LNCaP clone FGC (cell line): Measurements from ENCODE around the gene POLR2I.

Experiments used
- DNase-seq: peaks from one replicate; pipeline ENCODE4 v3.0.0-alpha.2; 2011; ENCODE audit warnings: low read depth
- H3K4me3 ChIP-seq: 2 replicates; pipeline ENCODE4 v1.5.1; 2011; ENCODE audit warnings: mild to moderate bottlenecking, low read depth, low read length, control low read depth
- TF ChIP-seq, protein P1 (sequence below): IDR thresholded peaks from 2 replicates; pipeline ENCODE4 v1.5.1; 2012; ENCODE audit warnings: mild to moderate bottlenecking; ENCODE audit not compliant: control insufficient read depth, insufficient read depth; ENCODE audit errors: extremely low read depth

POLR2I gene

DNA sequence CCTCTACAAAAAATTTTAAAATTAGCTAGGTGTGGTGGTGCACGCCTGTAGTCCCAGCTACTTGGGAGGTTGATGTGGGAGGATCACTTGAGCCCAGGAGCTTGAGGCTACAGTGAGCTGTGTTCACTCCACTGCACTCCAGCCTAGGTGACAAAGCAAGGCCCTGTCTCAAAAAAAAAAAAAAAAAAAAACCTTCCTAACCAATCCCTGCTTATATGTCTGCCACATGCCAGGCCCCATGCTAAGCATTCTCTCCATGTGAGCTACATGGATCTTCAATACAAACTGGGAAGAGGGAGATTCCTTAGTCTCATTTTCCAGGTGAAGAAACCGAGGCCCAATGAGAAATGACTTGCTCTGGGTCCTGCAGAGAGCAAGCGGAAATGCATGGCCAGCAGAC, 6.0 kb downstream of the POLR2I start:
- DNase-seq = no peak
- H3K4me3 ChIP-seq = no peak overlapping the region
- TF ChIP-seq, protein P1, sequence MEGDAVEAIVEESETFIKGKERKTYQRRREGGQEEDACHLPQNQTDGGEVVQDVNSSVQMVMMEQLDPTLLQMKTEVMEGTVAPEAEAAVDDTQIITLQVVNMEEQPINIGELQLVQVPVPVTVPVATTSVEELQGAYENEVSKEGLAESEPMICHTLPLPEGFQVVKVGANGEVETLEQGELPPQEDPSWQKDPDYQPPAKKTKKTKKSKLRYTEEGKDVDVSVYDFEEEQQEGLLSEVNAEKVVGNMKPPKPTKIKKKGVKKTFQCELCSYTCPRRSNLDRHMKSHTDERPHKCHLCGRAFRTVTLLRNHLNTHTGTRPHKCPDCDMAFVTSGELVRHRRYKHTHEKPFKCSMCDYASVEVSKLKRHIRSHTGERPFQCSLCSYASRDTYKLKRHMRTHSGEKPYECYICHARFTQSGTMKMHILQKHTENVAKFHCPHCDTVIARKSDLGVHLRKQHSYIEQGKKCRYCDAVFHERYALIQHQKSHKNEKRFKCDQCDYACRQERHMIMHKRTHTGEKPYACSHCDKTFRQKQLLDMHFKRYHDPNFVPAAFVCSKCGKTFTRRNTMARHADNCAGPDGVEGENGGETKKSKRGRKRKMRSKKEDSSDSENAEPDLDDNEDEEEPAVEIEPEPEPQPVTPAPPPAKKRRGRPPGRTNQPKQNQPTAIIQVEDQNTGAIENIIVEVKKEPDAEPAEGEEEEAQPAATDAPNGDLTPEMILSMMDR = no peak

DNA sequence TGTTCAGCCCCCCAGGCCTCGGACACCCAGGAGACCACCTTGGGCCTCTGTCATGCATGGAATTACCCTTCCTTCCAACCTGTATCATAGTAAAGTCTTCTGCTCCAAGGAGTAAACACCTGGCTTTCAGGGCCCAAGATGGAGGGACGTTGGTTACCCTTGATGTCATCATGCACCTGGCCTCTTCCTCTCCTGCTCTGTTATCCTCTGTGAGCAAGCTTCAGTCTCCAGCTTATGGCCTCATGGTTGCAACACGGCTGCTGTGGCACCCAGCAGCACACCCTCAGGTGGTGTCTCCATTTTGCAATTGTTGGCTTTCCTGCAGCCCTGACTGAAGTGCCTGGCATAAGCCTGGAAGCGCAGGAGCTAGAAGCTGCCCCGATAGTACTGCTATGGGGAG, 7.7 kb downstream of the POLR2I start:
- no peak overlapping the region for H3K4me3 ChIP-seq
- TF ChIP-seq, protein P1 = no peak
- DNase-seq = no peak

DNA sequence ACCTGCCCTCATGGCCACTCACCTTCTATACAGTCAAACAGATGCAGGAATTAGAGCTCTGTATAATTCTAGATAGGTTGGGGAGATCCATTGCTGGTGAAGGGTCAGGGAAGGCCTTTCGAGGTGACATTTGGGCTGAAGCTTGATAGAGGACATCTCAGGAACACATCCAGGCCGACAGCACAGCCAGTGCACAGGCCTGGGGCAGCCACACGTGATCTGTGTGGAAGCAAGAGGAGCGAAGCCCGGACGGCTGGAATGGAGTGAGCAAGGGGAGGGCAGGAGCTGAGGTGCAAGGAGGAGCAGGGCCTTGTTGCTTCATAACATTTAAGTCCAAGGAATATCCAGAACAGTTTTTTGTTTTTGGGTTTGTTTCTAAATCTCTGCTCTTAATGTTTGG, 8.2 kb downstream of the POLR2I start:
- no peak overlapping the region for H3K4me3 ChIP-seq
- DNase-seq = no peak
- TF ChIP-seq, protein P1 = no peak

DNA sequence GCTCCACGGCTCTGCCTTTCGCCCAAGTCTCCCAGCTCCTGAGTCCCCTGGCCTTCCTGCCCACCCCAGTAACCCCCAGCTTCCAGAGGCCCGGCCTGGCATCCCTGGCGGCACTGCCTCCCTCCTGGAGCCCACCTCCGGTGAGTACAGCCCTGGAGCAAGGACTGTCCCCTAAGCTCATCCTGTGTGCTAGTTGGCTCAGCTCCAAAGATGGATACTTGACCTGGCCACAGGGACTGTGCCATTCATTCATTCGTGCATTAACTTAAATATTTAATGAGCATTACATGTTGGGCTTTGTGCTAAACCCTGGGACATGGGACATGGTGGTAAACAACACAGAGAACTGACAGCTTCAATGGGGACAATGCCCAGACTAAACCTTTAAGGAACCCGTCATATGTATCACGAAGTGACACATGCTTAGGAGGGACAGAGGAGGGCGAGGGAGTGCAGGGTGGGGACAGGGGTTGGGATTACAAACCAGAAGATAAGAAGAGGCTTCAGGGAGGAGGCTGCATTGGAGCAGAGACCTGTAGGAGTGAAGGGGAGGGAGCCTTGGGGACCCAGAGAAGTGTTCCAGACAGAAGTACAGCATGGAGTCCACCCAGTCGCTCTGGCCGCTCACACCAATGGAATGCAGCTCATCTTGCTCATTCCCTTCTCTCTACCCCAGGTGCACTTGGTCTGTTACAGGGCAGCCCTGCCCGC, 10.7 kb downstream of the POLR2I start:
- H3K4me3 ChIP-seq = no peak overlapping the region
- TF ChIP-seq, protein P1 = no peak
- DNase-seq = no peak

DNA sequence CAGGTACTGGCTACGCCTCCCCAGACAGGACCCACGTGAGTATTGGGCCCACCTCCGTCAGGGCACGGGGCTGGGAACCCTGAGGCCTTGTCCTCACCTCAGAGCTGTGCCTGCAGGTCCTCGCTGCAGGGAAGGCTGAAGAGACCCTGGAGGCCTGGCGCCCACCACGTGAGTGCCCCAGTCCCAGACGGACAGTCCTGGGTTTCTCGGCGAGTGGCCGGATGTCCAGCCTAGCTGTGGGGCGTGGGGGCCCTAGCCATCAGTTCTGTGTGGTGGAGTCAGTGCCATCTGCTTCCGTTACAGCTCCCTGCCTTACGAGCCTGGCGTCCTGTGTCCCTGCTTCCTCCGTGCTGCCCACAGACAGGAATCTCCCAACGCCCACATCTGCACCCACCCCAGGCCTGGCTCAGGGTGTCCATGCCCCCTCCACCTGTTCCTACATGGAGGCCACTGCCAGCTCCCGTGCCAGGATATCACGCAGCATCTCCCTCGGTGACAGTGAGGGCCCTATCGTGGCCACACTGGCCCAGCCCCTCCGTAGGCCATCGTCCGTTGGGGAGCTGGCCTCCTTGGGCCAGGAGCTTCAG, 11.5 kb downstream of the POLR2I start:
- no peak for DNase-seq
- TF ChIP-seq, protein P1 = no peak
- no peak overlapping the region for H3K4me3 ChIP-seq

DNA sequence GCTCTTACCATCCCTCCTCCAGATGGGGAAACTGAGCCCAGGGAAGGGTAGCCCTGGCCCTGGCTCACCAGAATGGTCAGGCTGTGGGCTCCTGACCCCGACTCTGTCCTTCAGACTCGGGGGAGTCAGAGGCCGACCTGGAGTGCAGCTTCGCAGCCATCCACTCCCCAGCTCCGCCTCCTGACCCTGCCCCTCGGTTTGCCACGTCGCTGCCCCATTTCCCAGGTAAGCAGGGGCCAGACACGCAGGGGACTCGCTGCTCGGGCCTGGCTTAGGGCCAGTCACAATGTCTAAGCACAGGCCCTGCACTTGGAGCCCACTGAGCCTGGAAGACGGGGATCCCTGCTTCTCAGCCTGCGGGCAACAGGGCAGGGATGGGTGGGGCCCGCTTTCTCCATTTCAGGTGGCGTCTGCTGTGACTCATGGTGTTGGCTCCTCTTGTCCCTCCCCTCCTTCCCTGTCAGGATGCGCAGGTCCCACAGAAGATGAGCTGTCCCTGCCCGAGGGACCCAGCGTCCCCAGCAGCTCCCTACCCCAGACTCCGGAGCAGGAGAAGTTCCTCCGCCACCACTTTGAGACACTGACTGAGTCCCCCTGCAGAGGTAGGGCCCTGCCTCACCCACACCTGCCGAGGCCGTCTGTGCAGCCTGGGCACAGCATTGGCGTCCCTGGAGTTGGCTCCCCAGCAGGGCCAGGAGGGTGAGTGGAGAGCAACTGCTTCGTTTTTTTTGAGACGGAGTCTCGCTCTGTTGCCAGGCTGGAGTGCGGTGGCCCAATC, 12.9 kb downstream of the POLR2I start:
- TF ChIP-seq, protein P1 = no peak
- DNase-seq = no peak
- no peak overlapping the region for H3K4me3 ChIP-seq
